Activated T-helper 1 cell treated with anti-CD3 and anti-CD28 coated beads, Interleukin-2, amount 50 U/mL, for 16 hours (primary cell): ENCODE measurements around the gene TBC1D3I.
"Not testable (repeated sequence)": the region's sequence is repeated elsewhere in the genome, so short reads cannot be mapped to it uniquely, and the experiment has no call there.

Experiments used
- DNase-seq, 2 donors: peaks; one replicate each; pipeline ENCODE4 v3.0.0-alpha.2; 2020; ENCODE audit warnings: low read depth in 1 of 2, low spot score in 1 of 2

The TBC1D3I gene

DNA sequence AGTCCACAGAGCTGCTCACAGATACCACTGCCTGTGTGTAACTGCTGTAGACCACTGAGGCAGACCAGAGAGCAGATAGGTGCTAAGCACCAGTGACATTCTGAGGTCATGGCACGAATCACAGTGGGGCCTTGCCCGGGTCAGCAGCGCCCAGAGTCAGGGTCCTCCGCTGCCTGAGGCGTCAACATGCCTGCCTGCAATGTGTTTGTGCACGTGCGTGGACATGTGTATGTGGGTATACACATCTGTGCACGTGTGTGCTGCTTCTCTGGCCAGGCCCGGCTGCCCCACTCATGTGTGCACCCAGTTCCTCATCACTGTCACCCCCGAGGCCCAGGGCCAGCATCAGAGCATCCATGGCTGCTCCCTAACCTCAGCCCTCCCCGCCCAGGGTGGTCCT, at the start of gene TBC1D3I:
Gene TBC1D3I, minus strand, starts transcription at position 101 of the 400 bp plus-strand sequence. CDS start 1,585 bp downstream, outside the sequence.
- DNase-seq, result not testable (repeated sequence)

DNA sequence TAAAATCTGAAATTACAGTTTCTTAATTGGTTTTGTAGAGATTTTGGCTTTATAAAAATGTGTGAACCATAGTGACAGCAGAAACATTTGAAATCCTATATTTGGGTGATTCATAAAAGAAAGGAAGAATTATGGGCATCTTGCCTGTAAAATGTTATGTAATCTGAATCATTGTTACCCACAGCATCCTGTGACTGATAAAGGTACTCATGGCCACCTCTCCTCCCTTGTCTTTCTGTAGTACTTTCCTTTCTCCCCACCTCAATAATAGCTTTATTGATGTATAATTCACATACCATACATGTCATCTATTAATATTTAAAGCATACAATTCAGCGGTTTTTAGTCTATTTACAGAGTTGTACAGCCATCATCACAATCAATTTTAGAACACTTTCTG, 30.8 kb upstream of the TBC1D3I start:
- DNase-seq, result not testable (repeated sequence)

DNA sequence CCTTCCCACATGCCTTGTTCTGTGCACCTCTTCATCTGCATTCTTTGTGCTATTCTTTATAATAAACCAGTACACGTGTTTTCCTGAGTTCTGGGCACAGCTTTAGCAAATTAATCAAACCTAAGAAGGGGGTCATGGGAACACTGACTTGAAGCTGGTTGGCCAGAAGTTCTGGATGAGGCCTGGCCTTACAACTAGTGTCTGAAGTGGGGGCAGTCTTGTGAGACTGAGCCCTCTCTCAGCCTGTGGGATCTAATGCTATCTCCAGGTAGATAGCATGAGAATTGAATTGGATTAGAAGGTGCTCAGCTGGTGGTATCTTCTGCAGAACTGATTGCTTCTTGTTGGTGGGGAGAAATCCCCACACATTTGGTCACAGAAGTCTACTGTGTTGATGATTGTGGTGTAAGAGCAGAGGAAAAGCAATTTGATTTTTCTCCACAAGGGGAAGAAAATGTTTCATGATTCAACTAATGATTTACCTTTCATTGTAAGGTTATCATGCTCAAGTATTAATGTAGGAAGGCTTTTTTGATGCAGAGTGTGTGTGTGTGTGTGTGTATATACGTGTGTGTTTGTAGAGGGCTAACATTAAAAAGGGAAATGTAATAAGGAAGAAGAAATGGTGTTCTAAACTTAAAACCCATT, 25.7 kb upstream of the TBC1D3I start:
- DNase-seq, result not testable (repeated sequence)

DNA sequence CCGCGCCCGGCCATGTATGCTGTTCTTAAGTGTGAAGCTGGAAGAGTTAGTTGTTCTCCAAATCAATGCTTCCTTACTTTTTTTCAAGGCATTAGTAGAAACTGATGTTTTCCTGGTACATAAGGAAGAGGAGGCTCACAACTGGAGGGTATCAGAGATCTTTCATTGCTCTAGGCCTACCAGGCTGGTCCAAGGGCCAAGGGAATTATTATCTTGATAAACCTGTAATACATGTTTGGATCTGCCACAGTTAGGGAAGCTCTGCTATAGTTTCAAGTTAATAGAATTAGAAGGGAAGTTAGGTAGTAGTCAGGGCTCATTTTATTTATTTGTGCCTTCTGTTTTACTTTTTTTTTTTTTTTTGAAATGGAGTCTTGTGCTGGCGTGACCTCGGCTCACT, 19.8 kb upstream of the TBC1D3I start:
- not testable (repeated sequence) for DNase-seq

DNA sequence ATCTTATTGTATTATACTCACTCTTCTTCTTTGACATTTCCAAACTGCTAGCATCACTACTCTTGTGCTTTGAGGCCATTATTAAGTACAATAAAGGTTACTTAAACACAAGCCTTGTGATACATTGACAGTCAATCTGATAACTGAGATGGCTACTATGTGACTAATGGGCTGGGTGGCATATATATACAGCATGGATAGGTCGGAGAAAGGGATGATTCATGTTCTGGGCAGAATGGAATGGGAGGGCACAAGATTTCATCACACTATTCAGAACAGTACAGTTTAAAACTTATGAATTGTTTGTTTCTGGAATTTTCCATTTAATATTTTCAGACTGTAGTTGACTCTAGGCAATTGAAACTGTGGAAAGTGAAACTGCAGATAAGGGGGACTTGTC, 18.9 kb upstream of the TBC1D3I start:
- not testable (repeated sequence) for DNase-seq

DNA sequence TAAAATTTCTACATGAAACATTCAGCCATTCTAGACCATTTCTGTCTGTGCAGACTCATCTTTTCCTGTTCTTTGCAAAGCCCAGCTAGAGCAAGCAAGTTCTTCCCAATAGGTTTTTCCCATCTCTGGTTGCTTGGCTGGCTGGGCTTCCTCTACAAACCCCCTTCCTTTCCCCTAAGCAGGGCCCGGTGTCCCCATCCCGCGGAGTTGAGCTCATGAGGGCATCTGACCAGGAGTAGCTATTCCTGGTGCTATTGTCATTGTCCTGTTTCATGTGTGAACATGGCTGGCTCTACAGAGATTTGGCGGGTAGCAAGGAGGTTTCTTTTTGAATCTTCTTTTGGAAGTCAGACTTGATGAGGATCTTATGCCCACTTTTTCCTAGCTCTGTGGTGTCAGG, 22.3 kb downstream of the TBC1D3I start:
- not testable (repeated sequence) for DNase-seq

DNA sequence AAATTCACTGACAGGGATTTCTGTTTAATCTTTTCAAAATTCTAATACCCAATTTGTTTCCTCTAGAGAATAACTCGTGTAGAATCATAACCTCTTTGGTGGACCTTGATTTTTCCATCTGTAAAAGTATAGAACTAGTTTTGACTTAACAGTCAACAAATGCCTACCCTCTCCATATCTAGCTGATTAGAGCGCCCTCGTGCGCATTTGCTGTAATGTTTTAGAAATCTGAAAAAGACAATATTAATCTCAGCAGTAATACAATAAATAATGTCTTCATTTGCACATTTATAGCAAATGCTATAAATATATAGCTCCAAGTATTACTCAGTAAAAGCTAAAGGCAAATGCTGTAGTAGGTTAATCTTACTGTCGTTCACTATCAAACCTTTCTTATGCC, 34.7 kb downstream of the TBC1D3I start:
- DNase-seq, result not testable (repeated sequence)

DNA sequence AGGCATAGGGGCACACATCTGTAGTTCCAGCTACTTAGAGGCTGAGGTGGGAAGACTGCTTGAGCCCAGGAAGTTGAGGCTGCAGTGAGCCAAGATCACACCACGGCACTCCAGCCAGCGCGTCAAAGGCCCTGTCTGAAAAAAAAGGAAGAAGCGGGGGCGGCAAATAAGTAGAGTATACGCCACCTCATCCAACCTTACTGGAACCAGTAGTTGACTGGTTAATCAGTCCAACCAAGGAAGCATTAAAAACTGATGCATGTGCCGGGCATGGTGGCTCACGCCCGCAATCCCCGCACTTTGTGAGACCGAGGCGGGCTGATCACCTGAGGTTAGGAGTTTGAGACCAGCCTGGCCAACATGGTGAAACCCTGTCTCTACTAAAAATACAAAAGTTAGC, 41.4 kb downstream of the TBC1D3I start:
- not testable (repeated sequence) for DNase-seq

DNA sequence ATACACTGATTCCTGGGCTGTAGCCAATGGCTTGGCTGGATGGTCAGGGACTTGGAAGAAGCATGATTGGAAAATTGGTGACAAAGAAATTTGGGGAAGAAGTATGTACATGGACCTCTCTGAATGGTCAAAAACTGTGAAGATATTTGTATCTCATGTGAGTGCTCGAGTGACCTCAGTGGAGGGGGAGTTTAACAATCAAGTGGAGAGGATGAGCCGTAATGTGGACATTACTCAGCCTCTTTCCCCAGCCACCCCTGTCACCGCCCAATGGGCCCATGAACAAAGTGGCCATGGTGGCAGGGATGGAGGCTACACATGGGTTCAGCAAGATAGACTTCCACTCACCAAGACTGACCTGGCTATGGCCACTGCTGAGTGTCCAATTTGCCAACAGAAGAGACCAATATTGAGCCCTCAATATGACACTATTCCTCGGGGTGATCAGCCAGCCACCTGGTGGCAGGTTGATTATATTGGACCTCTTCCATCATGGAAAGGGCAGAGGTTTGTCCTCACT, 42.7 kb downstream of the TBC1D3I start:
- DNase-seq, result not testable (repeated sequence)

DNA sequence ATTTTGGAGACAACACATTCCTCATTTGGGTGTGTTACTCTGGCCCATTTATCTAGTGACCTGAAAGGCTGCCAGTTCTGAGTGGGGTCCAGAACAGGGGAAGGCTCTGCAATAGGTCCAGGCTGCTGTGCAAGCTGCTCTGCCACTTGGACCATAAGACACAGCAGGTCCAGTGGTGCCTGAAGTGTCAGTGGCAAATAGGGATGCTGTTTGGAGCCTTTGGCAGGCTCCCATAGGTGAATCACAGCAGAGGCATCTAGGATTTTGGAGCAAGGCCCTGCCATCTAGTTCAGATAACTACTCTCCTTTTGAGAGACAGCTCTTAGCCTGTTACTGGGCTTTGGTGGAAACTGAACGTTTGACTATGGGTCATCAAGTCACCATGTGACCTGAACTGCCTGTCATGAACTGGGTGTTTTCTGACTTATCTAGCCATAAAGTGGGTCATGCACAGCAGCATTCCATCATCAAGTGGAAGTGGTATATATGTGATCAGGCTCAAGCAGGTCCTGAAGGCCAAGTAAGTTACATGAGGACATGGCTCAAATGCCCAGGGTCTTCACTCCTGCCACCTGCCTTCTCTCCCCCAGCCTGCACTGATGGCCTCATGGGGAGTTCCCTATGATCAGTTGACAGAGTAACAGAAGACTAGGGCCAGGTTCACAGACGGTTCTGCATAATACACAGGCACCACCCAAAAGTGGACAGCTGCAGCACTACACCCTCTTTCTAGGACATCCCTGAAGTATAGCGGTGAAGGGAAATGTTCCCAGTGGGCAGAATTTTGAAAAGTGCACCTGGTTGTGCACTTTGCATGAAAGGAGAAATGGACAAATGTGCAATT, 43.4 kb downstream of the TBC1D3I start:
- DNase-seq, result not testable (repeated sequence)

DNA sequence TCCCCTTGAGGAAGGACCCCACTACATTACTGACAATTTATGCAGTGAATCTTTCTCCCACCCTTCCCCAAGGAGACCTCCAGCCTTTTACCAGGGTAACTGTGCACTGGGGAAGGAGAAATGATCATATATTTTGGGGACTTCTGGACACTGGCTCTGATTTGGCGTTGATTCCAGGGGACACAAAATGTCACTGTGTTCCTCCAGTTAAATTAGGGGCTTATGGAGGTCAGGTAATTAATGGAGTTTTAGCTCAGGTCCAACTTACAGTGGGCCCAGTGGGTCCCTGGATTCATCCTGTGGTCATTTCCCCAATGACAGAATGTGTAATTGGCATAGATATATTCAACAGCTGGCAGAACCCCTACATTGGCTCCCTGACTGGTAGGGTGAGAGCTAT, 44.8 kb downstream of the TBC1D3I start:
- not testable (repeated sequence) for DNase-seq

DNA sequence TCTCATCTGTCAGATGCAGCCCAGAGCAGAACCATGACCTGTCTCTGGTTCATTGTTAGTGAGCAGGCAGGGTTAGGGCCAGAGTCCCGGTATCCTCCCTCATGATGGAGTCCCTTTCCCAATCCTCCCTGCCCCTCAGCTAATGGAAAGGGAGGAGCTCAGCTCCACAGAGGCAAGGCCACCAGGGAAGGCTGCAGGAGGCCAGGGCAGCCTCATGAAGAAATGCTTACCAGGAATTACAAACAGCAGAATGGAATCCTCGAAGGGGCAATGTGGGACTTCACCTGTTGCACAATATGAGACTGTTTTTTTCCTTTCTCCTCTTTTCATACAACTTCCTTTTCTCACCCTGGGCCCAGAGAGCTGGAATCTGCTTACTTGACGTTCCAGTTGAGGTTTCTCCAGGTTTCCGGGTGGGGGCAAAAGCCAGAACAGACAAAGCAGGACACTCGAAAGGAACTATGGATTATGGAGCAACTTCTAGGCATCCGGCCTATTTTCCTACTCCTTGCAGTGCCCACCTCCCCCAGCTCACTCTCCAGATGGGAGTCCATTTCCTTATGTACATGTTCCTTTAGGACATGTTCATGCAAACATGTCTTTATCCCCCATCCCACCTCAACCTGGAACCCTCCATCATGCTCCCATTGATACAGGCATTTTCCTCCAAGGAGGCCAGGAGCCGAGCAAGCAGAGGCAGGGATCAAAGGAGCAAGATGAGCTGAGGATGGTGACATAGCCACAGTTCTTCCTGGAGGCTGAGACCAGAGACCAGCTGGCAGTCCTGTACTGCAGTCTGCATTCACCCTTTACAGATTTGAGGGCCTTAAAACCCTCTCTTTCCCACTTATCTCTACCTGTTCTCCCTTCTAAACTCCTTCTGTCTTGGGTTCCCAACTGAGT, 48.7 kb downstream of the TBC1D3I start:
- DNase-seq, result not testable (repeated sequence)

DNA sequence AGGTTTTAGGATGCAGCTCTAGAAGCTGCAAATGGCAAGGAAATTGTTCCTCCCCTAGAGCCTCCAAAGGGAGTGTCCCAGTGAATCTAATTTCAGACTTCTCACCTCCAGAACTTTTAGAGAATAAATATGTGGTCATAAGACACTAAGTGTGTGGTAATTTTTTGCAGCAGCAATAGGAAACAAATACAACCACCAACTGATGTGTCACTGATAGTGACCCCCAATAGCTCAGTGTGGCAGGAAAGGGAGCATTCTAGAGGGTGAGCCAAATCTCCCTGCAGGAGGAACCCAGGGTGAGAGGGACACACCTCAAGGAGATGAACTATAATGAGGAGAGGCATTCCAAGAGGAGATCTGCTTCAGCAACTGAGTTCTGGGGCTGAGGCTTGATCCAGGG, 49.5 kb downstream of the TBC1D3I start:
- no peak for DNase-seq

DNA sequence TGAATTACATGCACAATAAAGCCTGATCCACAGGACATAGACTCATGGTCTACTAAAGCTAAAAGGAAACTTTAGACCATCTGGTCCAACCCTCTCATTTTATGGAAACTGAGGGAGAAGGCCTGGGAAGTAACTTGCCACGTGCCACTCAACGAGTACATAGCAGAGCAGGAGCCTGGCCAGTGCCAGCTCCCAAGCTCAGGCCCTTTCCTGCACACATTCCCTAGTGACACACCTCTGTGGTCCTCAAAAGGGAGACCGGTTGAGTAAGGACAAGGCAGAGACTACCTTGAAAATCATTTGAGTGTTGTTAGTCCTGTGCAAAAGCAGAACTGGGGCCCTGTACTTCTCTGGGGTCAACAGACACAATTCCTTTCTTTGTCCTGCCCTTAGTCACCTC, 50.7 kb downstream of the TBC1D3I start:
- DNase-seq, result no peak

DNA sequence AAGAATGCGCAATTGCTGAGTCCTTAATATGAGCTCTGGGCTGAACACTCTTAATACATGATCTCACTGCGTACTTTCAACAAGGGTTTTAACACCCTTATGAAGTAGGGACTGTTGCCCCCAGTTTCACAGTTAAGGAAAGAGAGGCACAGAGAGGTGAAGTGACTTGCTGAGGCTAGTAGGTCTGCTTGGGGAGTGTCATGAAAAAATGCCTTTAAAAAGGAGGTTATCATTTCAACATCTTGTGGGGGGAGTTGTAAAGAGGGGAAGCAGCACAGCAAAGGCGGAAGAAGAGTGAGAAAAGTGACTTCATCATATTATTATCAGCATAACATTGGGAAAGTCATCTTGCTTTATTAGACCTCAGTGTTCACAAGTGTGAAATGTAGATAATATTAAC, 51.4 kb downstream of the TBC1D3I start:
- no peak for DNase-seq

DNA sequence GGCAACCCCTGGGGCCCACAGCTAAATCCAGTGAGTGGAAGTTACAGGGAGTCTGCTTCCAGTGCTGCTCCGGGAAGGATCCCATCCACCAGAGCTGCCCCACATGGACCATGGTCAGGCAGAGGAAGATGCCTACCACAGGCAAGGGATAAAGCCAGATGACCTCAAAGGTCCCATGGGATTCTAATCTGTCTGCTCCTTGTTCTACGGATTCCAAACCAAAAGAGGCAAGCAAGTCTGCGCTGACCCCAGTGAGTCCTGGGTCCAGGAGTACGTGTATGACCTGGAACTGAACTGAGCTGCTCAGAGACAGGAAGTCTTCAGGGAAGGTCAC, 52.1 kb downstream of the TBC1D3I start:
- no peak for DNase-seq

DNA sequence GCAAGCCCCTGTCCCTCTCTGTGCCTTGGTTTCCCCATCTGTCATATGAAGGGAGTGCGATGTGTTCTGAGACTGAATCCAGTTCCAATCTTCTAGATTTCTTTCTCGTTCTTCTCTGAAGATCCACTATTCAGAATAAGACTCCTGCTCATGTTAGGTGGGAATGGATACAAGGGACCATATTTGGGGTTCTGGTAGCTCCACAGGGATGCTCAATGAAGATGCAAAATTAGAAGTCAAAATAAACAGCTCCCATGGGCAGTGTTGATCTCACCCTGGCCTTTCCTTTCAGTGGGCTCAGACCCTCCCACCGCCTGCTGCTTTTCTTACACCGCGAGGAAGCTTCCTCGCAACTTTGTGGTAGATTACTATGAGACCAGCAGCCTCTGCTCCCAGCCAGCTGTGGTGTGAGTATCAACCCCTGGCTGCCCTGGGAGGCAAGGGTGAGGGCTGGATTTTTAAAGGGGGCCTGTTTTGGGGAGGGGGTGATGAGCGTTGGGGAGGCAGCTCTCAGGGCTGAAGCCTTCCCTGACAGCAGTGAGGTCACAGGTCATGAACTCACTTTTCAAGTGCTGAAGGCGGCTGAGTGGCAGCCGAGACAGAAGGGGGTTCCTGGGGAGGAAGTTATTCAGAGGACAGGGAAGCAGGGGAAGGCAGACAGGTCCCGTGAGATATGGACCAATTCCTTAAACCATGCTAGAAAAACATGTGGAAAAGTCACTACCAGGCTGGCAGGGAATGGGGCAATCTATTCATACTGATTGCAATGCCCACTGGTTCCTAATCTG, 52.7 kb downstream of the TBC1D3I start:
- DNase-seq, result not testable (repeated sequence)

DNA sequence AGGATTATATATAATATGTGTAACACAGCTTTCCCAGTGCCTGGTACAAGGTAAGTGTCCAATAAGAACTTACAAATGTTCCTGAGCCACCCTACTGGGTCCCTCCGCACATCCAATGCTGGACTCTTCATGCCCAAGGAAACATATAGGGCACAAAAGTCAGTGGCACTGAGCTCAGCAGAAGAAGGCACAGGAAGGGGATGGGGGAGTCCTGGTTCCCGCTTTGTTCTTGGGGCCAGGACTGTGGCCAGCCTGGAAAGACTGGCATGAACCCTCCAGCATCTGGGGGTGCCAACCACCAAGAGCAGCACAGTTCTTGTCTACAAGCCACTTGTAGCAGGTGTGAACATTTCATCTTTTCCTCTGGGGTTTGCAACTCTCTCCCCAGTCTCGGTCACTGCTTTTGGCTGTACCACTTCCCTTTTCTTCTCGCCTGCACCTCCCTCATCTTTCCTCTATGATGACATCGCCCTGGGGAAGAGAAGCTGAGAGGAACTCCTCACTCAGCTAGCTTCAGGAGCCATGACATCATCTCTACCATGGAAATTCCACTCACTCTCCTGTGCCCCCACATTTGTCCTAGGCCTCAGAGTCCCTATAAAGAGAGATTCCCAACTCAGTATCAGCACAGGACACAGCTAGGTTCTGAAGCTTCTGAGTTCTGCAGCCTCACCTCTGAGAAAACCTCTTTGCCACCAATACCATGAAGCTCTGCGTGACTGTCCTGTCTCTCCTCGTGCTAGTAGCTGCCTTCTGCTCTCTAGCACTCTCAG, 53.7 kb downstream of the TBC1D3I start, which contains the start of gene CCL4L2:
Gene CCL4L2, plus strand, starts transcription at position 625 of the 773 bp plus-strand sequence.
- not testable (repeated sequence) for DNase-seq

DNA sequence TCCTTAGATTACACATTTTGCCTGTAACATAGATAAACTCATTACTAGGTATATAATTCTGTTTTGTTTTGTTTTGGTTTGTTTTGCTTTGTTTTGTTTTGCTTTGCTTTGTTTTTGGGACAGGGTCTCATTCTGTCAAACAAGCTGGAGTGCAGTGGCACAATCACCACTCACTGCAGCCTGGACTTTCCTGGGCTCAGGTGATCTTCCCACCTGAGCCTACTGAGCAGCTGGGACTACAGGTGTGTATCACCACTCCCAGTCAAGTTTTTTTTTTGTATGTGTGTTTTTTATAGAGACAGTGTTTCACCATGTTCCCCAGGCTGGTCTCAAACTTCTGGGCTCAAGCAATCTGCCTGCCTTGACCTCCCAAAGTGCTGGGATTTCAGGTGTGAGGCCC, 54.8 kb downstream of the TBC1D3I start:
- no peak for DNase-seq

DNA sequence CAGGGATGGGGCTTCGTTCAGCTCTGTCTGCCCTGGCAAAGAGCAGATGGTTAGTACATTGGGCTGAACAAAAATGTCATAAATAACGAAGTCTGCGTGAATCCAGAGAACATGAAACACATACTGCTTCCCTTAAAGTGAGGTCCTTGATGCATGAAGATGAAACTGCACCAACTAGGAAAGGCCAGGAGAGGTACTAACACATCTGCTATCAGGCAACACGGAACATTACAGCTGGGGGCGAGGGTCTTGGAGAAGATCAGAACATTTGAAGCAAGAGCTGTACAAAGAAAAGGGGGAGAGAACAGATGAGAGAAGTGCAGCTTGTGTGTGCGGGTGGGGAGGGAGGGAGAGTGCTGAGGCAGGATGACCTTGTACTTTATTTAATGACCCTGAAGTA, 57.0 kb downstream of the TBC1D3I start:
- DNase-seq, result not testable (repeated sequence)
